Myocyte (in vitro differentiated cells): Measurements from ENCODE around the gene STEAP4. TPM values are rescaled to one million over a fixed set of nuclear protein-coding genes. Genes with fewer than 3 reads are reported as not detected.

Experiments
- DNase-seq: peaks from one replicate; pipeline ENCODE4 v3.0.0-alpha.2; 2012; ENCODE audit warnings: low read depth
- polyA plus RNA-seq: library from polyadenylated mRNA; unstranded; fragments of >200 nt; gene quantifications from one replicate; pipeline ENCODE4 v1.2.1, GENCODE V29; 2012; ENCODE audit warnings: missing spikeins
- total RNA-seq: library from RNA; depleted of rRNA; stranded (reverse); fragments of >200 nt; gene quantifications from 2 replicates; pipeline ENCODE4 v1.2.3, GENCODE V29; 2014

STEAP4 gene
- total RNA-seq: 0.05 and 0.11 TPM in 2 replicates
- 0.20 TPM for polyA plus RNA-seq

- peak; percentile 53 for DNase-seq
Measured at GRCh38 chr7:88306590-88307048, at the start of gene STEAP4. Gene STEAP4, minus strand, starts transcription at chr7:88306894. Its CDS starts 22,625 bp downstream, at chr7:88284269.

- no peak for DNase-seq
Measured at GRCh38 chr7:88355011-88355410, 48.3 kb upstream of the STEAP4 start.

GRCh38 chr7:88350118-88350517 lies 43.4 kb upstream of the STEAP4 start:
- no peak for DNase-seq

DNA sequence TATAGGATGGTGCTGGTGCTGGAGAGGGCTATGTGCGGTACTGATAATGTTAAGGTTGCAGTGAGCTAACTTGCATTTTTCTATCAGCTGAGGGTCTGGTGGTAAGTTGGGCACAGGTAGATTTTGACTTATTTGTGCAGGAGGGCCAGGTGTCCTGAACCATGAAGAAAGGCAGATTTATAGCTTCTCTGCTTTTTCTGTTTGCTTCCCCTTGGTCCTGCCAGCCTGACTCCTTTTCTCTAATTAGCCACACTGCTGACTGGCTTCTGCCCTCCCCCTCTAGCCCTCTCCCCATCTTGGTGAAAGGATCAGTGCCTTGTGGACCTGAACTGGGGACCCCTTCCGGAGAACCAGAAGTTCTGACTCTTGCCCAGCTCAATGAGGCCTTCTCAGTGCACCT lies 40.8 kb upstream of the STEAP4 start:
- DNase-seq: no peak

GRCh38 chr7:88347090-88347489 lies 40.4 kb upstream of the STEAP4 start:
- no peak for DNase-seq

GRCh38 chr7:88346357-88346756 lies 39.7 kb upstream of the STEAP4 start:
- DNase-seq: no peak

GRCh38 chr7:88344956-88345832 lies 38.5 kb upstream of the STEAP4 start:
- peak; percentile 20 for DNase-seq

DNA sequence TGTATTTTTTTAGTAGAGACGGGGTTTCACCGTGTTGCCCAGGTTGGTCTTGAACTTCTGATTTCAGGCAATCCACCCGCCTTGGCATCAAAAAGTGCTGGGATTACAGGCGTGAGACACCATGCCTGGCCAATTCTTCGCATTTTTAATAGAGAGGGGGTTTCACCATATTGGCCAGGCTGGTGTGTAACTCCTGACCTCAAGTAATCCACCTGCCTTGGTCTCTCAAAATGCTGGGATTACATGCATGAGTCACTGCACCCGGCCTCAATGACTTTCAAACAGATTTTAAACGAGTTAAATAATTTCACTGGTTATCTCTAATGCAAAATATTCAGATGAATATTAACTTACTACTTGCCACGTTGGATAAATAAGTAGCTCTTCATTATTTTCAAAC lies 37.6 kb upstream of the STEAP4 start:
- DNase-seq: peak; percentile 43

GRCh38 chr7:88339195-88339922 lies 32.7 kb upstream of the STEAP4 start:
- DNase-seq: no peak

- DNase-seq: no peak
Measured at GRCh38 chr7:88338503-88338902, 31.8 kb upstream of the STEAP4 start.

- peak; percentile 25 for DNase-seq
Measured at GRCh38 chr7:88337572-88337971, 30.9 kb upstream of the STEAP4 start.

DNA sequence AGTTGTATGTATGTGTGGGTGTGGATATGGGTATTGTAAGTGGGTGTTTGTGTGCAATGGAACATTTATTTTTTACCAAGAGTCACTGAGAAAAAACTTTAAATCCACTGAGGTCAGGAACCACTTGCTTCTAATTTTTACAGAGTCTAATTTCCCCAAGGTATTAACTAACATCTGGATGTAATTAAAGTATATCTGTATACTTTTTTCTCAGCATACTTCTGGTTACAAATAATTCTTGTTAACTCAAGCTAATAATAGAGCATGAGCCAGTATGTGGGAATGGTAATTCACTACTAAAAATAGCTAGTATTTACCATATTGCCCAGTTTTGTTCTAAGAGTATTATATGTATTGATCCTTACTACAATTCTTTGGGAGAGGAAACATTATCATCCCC lies 24.6 kb upstream of the STEAP4 start:
- peak; percentile 25 for DNase-seq

GRCh38 chr7:88329532-88330463 lies 23.1 kb upstream of the STEAP4 start:
- DNase-seq: no peak

GRCh38 chr7:88328787-88329186 lies 22.1 kb upstream of the STEAP4 start:
- no peak for DNase-seq

DNA sequence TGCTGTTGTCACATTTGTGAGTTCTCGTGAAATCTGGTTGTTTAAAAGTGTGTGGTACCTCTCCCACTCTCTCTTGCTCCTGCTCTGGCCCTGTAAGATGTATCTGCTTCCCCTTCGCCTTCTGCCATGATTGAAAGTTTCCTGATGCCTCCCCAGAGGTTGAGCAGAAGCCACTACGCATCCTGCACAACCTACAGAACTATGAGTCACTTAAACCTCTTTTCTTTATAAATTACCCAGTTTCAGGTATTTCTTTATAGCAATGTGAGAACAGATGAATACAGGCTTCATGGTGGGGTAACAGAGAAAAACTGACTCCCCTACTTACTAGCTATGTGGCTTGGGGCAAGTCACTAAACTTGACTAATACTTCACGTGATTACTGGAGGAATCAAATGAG lies 18.0 kb upstream of the STEAP4 start:
- no peak for DNase-seq

DNA sequence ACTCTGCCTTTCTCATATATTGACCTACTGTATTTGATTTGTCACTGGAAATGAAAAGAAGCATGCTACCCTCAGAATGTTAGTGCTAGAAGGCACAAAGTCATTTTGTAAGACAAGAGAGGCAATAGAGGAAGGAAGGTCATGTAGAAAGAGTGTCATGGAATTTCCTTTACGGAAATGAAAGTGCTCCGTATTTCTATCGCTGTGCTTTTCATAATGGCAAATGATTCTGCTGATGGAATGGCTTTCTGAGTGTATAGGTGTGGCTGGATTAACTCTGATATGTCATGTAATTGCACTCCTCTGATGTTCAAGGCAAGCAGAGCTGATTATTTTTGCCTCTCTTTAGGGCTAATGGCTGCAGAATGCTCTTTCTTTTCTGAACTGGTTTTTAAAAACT lies 15.5 kb upstream of the STEAP4 start:
- DNase-seq: no peak

GRCh38 chr7:88321694-88322093 lies 15.0 kb upstream of the STEAP4 start:
- no peak for DNase-seq

GRCh38 chr7:88318196-88318595 lies 11.5 kb upstream of the STEAP4 start:
- no peak for DNase-seq

DNA sequence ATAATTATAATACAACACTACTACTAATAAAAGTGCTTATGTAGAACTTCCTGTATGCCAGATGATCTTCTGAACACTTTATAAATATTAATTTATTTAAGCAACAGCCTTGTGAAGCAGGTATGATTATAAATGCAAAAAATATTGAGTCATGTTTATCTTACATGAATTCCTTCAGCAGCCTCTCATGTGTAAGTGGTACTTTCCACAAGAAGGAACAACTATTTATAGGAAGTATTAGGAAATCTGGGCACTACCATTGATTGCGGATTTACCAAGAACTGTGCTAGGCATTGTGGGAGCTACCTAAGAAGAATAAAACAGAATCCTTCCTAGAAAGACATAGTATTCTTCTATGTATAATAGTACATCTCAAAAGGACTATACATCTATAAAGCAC lies 10.7 kb upstream of the STEAP4 start:
- DNase-seq: no peak

- no peak for DNase-seq
Measured at GRCh38 chr7:88316456-88316855, 9.8 kb upstream of the STEAP4 start.

DNA sequence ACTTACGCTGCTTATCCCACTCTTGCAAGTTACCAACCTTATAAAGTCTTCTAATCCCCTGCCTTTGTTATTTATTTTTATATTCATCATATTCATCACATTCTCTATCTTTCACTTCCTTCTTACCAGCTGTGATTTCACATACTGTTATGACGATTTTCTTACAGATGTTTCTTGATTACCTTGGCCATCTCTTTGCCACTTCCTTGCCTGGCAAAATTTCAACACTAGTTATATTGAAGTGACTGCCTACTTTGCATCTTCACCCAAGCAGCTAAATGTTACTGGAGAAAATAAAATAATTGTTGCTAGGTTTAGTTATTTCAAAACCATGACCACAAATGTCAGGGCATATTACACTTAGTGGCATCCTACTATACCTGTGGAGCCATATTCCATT lies 8.8 kb upstream of the STEAP4 start:
- no peak for DNase-seq
